ENCODE data around the gene P2RY10. TPM values are rescaled to one million over a fixed set of nuclear protein-coding genes. Genes with fewer than 3 reads are reported as not detected.

Gene P2RY10, protein sequence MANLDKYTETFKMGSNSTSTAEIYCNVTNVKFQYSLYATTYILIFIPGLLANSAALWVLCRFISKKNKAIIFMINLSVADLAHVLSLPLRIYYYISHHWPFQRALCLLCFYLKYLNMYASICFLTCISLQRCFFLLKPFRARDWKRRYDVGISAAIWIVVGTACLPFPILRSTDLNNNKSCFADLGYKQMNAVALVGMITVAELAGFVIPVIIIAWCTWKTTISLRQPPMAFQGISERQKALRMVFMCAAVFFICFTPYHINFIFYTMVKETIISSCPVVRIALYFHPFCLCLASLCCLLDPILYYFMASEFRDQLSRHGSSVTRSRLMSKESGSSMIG
- not detected in 2 replicates for total RNA-seq (2014; rRNA removed; shearing (Covaris generic))
- not detected in 2 replicates for polyA plus RNA-seq (2016; fragmentation: Nextera tagmentation; extraction: Ambion mirVana)
- long read RNA-seq = 0 reads

DNA sequence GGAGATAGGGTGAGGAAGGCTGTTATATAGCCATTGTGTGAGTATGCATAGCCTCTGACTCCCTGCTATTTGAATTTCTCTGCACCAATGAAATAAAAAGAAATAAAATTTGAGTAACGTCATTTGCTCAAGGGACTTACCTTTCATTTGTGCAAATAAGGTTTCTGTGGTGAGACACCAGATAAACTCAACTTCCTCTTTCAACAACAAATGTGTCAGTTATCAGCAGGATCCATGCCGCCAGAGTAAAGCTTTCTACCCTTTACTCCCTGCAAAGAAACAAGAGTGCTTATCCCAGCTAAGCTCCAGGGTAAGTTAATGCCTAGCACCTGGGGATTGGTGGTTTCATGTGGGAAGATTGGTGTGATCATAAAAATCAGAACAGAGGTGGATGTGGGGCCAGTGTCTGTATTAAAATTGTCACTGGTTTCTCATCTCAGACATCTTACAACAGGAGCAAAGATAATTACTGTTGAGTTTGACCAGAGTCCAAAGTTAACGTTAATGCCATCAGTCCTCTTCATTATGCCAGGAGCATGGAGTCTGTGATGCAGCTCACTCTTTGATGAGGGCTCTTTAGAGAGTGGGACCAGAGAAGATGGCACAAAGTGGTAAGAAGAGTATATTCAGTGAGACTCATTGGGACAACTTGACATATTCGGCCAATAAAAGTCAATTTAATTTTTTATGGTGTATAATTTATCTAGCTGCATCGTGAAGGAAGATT is at the start of gene P2RY10:
TSS of gene P2RY10 (plus strand) at position 206 of the 727 bp plus-strand sequence. CDS start 15,130 bp downstream, outside the sequence.
- Histone ChIP-seq H3F3A (replicated peaks; ENCODE audit: low read depth) (no peaks in the 10 kb centered on the region), H3K4me3 (no peak within 1 kb of the TSS), H3K27ac (ENCODE audit: low read depth) (no peak within 1 kb of the TSS), H3K36me3 (ENCODE audit: insufficient read depth) (no peaks in the 10 kb centered on the region), H3K79me2 (replicated peaks; ENCODE audit: insufficient read depth) (no peaks in the 10 kb centered on the region), H3K4me1 (ENCODE audit: insufficient read depth) (no peaks in the 10 kb centered on the region), H4K20me1 (replicated peaks; ENCODE audit: insufficient read depth) (no peaks in the 10 kb centered on the region), H3K27me3 (ENCODE audit: insufficient read depth) (no peaks in the 10 kb centered on the region), H3K4me2 (no peak within 1 kb of the TSS), H3K9me2 (ENCODE audit: insufficient read depth) (no peaks in the 10 kb centered on the region), H2AFZ (no peak within 1 kb of the TSS)
- no peak within 1 kb of the TSS for H3K27ac Mint-ChIP-seq
- H3K9me3 Mint-ChIP-seq = no peaks in the 10 kb centered on the region; the same call in 2 of the 3 replicates
- no peak within 1 kb of the TSS for H3K4me3 Mint-ChIP-seq
- ATAC-seq (no peak), DNase-seq (ENCODE audit: low spot score) (no peak)
- TF ChIP-seq EZH2phosphoT487 (IDR thresholded peaks at IDR 0.05; ENCODE audit: unreplicated experiment) = no peak
- TF ChIP-seq, protein P1, sequence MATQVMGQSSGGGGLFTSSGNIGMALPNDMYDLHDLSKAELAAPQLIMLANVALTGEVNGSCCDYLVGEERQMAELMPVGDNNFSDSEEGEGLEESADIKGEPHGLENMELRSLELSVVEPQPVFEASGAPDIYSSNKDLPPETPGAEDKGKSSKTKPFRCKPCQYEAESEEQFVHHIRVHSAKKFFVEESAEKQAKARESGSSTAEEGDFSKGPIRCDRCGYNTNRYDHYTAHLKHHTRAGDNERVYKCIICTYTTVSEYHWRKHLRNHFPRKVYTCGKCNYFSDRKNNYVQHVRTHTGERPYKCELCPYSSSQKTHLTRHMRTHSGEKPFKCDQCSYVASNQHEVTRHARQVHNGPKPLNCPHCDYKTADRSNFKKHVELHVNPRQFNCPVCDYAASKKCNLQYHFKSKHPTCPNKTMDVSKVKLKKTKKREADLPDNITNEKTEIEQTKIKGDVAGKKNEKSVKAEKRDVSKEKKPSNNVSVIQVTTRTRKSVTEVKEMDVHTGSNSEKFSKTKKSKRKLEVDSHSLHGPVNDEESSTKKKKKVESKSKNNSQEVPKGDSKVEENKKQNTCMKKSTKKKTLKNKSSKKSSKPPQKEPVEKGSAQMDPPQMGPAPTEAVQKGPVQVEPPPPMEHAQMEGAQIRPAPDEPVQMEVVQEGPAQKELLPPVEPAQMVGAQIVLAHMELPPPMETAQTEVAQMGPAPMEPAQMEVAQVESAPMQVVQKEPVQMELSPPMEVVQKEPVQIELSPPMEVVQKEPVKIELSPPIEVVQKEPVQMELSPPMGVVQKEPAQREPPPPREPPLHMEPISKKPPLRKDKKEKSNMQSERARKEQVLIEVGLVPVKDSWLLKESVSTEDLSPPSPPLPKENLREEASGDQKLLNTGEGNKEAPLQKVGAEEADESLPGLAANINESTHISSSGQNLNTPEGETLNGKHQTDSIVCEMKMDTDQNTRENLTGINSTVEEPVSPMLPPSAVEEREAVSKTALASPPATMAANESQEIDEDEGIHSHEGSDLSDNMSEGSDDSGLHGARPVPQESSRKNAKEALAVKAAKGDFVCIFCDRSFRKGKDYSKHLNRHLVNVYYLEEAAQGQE (IDR thresholded peaks at IDR 0.05; ENCODE audit: unreplicated experiment) = no peak
- TF ChIP-seq NANOG (IDR thresholded peaks at IDR 0.05; ENCODE audit: borderline replicate concordance) = no peak
- TF ChIP-seq, protein P2, sequence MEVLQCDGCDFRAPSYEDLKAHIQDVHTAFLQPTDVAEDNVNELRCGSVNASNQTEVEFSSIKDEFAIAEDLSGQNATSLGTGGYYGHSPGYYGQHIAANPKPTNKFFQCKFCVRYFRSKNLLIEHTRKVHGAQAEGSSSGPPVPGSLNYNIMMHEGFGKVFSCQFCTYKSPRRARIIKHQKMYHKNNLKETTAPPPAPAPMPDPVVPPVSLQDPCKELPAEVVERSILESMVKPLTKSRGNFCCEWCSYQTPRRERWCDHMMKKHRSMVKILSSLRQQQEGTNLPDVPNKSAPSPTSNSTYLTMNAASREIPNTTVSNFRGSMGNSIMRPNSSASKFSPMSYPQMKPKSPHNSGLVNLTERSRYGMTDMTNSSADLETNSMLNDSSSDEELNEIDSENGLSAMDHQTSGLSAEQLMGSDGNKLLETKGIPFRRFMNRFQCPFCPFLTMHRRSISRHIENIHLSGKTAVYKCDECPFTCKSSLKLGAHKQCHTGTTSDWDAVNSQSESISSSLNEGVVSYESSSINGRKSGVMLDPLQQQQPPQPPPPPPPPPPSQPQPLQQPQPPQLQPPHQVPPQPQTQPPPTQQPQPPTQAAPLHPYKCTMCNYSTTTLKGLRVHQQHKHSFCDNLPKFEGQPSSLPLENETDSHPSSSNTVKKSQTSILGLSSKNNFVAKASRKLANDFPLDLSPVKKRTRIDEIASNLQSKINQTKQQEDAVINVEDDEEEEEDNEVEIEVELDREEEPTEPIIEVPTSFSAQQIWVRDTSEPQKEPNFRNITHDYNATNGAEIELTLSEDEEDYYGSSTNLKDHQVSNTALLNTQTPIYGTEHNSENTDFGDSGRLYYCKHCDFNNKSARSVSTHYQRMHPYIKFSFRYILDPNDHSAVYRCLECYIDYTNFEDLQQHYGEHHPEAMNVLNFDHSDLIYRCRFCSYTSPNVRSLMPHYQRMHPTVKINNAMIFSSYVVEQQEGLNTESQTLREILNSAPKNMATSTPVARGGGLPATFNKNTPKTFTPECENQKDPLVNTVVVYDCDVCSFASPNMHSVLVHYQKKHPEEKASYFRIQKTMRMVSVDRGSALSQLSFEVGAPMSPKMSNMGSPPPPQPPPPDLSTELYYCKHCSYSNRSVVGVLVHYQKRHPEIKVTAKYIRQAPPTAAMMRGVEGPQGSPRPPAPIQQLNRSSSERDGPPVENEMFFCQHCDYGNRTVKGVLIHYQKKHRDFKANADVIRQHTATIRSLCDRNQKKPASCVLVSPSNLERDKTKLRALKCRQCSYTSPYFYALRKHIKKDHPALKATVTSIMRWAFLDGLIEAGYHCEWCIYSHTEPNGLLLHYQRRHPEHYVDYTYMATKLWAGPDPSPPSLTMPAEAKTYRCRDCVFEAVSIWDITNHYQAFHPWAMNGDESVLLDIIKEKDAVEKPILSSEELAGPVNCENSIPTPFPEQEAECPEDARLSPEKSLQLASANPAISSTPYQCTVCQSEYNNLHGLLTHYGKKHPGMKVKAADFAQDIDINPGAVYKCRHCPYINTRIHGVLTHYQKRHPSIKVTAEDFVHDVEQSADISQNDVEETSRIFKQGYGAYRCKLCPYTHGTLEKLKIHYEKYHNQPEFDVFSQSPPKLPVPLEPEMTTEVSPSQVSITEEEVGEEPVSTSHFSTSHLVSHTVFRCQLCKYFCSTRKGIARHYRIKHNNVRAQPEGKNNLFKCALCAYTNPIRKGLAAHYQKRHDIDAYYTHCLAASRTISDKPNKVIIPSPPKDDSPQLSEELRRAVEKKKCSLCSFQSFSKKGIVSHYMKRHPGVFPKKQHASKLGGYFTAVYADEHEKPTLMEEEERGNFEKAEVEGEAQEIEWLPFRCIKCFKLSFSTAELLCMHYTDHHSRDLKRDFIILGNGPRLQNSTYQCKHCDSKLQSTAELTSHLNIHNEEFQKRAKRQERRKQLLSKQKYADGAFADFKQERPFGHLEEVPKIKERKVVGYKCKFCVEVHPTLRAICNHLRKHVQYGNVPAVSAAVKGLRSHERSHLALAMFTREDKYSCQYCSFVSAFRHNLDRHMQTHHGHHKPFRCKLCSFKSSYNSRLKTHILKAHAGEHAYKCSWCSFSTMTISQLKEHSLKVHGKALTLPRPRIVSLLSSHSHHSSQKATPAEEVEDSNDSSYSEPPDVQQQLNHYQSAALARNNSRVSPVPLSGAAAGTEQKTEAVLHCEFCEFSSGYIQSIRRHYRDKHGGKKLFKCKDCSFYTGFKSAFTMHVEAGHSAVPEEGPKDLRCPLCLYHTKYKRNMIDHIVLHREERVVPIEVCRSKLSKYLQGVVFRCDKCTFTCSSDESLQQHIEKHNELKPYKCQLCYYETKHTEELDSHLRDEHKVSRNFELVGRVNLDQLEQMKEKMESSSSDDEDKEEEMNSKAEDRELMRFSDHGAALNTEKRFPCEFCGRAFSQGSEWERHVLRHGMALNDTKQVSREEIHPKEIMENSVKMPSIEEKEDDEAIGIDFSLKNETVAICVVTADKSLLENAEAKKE (CRISPR knock-in tag; IDR thresholded peaks at IDR 0.05) = no peak
- no peak for TF ChIP-seq ZNF114 (CRISPR knock-in tag; IDR thresholded peaks at IDR 0.05)
- TF ChIP-seq STAT1 (IDR thresholded peaks at IDR 0.05; ENCODE audit: unreplicated experiment) = no peak
- TF ChIP-seq EZH2 (IDR thresholded peaks at IDR 0.05; ENCODE audit: low read depth, unreplicated experiment) = no peak
- no peak for TF ChIP-seq CREB1 (CRISPR knock-in tag; IDR thresholded peaks at IDR 0.05; ENCODE audit: low read depth)
- TF ChIP-seq POLR2AphosphoS5 (IDR thresholded peaks at IDR 0.05; ENCODE audit: low read depth) = no peak
- TF ChIP-seq, protein P3, sequence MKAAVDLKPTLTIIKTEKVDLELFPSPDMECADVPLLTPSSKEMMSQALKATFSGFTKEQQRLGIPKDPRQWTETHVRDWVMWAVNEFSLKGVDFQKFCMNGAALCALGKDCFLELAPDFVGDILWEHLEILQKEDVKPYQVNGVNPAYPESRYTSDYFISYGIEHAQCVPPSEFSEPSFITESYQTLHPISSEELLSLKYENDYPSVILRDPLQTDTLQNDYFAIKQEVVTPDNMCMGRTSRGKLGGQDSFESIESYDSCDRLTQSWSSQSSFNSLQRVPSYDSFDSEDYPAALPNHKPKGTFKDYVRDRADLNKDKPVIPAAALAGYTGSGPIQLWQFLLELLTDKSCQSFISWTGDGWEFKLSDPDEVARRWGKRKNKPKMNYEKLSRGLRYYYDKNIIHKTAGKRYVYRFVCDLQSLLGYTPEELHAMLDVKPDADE (IDR thresholded peaks at IDR 0.05) = no peak
- no peak for TF ChIP-seq ZNF331 (CRISPR knock-in tag; IDR thresholded peaks at IDR 0.05; ENCODE audit: low read depth)
- TF ChIP-seq, protein P4, sequence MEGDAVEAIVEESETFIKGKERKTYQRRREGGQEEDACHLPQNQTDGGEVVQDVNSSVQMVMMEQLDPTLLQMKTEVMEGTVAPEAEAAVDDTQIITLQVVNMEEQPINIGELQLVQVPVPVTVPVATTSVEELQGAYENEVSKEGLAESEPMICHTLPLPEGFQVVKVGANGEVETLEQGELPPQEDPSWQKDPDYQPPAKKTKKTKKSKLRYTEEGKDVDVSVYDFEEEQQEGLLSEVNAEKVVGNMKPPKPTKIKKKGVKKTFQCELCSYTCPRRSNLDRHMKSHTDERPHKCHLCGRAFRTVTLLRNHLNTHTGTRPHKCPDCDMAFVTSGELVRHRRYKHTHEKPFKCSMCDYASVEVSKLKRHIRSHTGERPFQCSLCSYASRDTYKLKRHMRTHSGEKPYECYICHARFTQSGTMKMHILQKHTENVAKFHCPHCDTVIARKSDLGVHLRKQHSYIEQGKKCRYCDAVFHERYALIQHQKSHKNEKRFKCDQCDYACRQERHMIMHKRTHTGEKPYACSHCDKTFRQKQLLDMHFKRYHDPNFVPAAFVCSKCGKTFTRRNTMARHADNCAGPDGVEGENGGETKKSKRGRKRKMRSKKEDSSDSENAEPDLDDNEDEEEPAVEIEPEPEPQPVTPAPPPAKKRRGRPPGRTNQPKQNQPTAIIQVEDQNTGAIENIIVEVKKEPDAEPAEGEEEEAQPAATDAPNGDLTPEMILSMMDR (conservative IDR thresholded peaks at IDR 0.05; ENCODE audit: low read depth in 2 of 2) = no peak
- no peak for TF ChIP-seq JUNB (IDR thresholded peaks at IDR 0.05; ENCODE audit: unreplicated experiment)
- H3K4me1 Mint-ChIP-seq = no peaks in the 10 kb centered on the region
- no peaks in the 10 kb centered on the region for H3K36me3 Mint-ChIP-seq (ENCODE audit: low read depth)
- no peaks in the 10 kb centered on the region for H3K27me3 Mint-ChIP-seq (ENCODE audit: insufficient read depth, low read depth, poor library complexity)

Measured in GM23338 (cell line).